HG02571 (cell line): Measurements from ENCODE around the gene ZNF385D.

Source experiments
- ATAC-seq: cut with Tn5 transposase; IDR thresholded peaks from one replicate; pipeline ENCODE4 v1.9.1; 2021; ENCODE audit warnings: mild to moderate bottlenecking, moderate library complexity; ENCODE audit not compliant: unreplicated experiment

Gene ZNF385D

GRCh38 chr3:21682206-21682605 lies 68.8 kb downstream of the ZNF385D start:
- no peak for ATAC-seq

DNA sequence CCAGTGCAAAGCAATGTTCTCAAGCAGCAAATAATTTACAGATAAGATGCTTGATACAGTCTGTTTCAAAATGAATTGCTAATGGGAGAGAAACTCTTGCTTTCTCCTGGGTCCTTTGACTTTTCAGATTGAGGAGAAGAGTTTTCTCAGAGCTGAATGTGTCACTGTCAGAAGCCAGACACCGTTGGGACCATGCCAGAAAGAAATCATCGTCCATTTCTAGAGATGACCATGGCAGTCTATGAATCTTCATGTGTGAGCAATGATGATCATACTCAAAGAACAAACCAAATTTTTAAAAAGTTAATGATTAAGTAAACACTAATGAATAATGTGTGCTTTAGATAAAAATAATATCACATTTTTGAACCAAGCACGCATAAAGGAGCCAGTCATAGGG lies 77.6 kb downstream of the ZNF385D start:
- no peak for ATAC-seq

DNA sequence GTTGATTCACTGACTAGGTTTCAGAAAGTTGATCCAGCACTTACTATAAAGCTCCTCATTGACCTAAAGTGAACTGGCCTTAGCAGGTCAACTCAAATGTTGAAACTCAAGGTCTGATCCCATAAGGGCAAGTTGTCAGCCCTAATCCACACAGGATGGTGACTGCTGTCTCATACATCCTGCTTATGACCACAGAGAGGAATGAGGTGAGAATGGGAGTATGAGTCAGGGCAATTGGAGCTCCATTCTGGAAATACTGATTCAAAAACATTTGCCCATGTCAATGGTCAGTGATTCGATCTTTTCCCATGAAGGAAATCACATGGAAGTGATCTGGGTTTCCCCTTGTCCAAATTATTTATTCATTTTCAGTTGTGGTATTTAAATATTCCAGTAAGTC lies 78.7 kb downstream of the ZNF385D start:
- no peak for ATAC-seq

DNA sequence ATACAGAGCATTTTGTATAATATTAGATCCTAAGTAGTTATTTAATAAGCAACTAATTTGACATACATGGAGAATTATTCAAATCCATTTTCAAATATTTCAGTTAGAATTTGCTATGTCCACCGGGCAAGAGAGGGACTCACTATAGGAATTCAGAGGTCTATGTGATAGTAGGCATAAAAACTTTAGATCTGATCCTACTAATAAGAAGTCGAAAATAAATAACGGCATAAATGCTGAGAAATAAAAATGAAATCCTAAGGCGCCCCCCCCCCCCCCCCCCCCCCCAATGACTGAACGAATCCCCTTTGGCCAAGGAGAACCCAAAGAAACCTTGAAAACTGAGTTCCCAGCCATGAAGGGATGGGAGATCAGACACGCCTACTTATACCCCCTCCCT lies 80.6 kb downstream of the ZNF385D start:
- no peak for ATAC-seq

GRCh38 chr3:21668012-21668411 lies 83.0 kb downstream of the ZNF385D start:
- ATAC-seq, result no peak

DNA sequence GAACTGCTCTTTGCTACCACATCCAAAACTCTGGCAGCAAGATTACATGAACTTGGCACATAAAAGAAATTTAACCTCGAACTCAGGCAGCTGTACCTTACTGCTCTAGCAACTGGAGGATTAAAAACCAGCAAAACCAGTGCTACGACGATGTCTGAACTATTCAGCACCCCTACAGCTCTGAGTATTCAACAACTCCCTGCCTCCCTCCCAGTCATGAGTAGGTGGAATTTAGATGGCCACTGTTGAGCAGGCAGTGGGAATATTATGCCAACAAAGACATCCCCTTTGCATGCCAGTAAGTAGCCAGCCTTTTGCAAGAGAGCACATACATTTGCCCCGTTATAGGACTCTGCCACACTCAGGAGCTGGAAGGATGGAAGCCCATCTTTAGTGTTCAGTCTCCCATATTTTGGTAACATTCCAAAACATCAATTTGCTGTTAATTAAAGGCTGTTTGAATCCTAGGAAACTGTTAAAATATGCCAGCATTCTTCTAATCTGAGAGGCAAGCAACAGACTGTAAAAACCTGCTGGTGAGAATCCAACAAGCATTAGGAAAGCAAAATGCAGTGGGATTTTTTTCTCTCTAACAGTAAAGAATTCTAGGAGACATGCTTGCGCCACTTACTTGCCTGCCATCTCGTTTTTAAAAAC lies 85.4 kb downstream of the ZNF385D start:
- no peak for ATAC-seq

- no peak for ATAC-seq
Measured at GRCh38 chr3:21664996-21665395, 86.0 kb downstream of the ZNF385D start.

- ATAC-seq, result no peak
Measured at GRCh38 chr3:21662403-21662802, 88.6 kb downstream of the ZNF385D start.

DNA sequence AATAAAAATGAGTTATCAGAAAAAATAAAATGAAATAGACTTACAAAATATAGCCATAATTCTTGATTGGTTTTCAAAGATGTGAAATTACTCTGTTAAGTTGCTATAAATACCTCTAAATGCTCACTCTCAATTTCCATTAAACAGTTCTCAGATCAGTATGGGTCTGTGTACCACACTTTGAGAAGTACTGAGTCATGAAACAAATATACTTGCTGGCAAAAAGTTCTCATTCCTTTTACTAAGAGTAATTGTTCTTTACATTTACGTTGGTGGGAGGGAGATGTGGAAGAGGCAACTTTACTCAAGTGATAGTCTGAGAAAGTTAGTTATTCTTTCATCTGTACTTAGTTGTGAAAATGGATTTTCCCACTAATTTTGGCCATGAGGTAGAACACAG lies 96.3 kb downstream of the ZNF385D start:
- no peak for ATAC-seq

- no peak for ATAC-seq
Measured at GRCh38 chr3:21654241-21654640, 96.8 kb downstream of the ZNF385D start.

GRCh38 chr3:21649519-21649918 lies 101.5 kb downstream of the ZNF385D start:
- no peak for ATAC-seq

DNA sequence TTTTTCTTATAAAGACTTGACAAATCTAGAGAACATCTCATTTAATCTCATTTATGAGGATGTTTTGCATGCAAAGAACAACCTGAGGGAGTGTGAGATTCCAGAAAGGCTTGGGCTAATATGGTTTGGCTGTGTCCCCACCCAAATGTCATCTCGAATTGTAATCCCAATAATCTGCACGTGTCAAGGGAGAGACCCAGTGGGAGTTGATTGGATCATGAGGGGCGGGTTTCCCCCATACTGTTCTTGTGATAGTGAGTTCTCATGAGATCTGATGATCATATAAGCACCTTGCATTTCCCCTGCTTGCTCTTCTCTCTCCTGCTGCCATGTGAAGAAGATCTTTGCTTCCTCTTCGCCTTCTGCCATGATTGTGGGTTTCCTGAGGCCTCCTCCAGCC lies 103.0 kb downstream of the ZNF385D start:
- no peak for ATAC-seq

GRCh38 chr3:21645121-21645897 lies 105.7 kb downstream of the ZNF385D start:
- ATAC-seq, result no peak

- ATAC-seq, result no peak
Measured at GRCh38 chr3:21644268-21644667, 106.7 kb downstream of the ZNF385D start.

DNA sequence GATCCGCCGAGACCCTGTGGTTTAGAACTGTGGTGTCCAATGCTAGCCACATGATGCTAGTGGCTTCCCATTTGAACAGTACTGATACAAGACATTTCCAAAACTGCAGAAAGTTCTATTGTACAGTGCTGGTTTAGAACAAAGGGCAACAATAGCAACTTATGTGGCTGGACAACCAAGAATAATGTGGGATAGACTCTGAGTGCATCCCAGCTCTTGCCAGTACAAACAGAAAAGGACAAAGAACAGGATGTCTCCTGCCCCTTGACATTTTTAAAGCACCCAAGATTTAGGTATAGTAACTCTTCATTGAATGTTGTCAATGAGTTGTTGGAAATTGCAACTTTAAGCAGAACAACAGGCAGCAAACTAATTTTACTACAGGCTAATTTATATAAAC lies 107.3 kb downstream of the ZNF385D start:
- ATAC-seq, result no peak

DNA sequence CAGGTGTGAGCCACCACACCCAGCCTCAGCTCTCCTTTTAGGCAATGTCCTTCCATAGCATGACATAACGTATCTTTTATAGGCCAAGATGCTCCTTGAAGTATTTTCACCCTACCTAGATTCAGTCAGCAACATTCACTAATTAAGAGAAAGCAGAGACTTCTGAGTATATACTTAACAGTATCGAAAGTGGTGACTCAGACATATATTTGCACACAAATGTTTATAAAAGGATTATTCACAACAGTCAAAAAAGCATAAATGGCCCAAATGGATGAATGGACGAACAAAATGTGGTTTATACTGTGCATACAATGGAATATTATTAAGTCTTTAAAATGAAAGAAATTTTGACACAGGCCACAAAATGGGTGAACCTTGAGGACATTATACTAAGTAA lies 108.6 kb downstream of the ZNF385D start:
- ATAC-seq, result no peak

GRCh38 chr3:21641959-21642358 lies 109.1 kb downstream of the ZNF385D start:
- no peak for ATAC-seq

DNA sequence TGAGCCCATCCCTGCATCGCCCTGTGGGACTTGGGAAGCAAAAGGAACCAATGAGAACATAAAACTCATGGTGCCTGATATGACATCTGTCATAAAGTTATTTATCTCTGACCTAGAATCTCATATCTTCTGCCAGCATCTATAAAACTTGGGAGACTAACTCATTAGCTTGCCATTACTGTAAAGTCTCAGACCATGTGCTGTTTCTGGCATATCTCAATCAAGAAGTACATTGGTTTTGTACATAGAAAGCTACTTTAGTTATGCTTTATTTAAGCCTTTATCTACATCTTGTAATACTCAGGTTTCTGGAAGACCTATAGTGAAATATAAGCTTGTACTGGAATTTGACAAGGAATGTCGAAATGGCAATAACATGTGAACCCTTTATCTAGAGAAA lies 112.5 kb downstream of the ZNF385D start:
- no peak for ATAC-seq

GRCh38 chr3:21634112-21634511 lies 116.9 kb downstream of the ZNF385D start:
- no peak for ATAC-seq

- ATAC-seq, result no peak
Measured at GRCh38 chr3:21624524-21624923, 126.5 kb downstream of the ZNF385D start.

- no peak for ATAC-seq
Measured at GRCh38 chr3:21621181-21621651, 129.8 kb downstream of the ZNF385D start.

DNA sequence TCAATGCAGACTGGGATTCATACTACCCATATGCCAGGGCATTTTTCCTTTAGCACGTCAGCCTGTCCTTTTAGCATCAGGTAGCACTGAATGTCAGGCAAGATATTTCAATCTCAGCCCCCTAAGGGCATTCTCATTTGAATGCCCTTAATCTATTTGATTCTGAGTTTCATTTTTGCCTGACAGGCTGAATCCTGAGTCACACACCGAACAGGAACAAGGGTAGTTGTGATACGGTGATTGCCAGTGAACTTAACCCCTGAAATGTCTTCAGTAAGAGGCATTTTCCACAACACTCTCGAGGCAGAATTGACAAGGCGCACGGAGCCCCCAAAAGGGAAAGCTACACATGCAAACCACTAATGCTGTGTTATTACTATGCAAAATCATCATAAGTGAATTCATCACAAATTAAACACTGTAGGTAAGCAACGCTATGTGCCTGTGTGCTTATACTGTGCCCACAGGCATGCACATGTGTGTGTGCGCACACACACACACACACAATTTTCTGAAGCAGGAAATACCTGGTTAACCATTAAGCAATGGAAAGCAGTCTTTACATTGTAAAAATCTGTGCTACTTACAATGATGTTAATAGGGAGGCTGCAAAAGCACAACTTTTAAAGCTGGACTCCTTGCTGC lies 130.4 kb downstream of the ZNF385D start:
- no peak for ATAC-seq
